HL-60/S4 (cell line): ENCODE data around the gene RLN2.
"Not testable (repeated sequence)": the region's sequence is repeated elsewhere in the genome, so short reads cannot be mapped to it uniquely, and the experiment has no call there.

Experiments used
- in situ Hi-C: fragments of 300-500 bp; cut with MboI; formaldehyde crosslinking; loops from 2 replicates; pipeline ENCODE4 v1.14.3; 2022; ENCODE audit warnings: low sequenced_read_pairs

The RLN2 gene

GRCh38 chr9:5303840-5304795 is at the start of gene RLN2:
TSS of gene RLN2 (minus strand) at chr9:5304716. CDS start at chr9:5304580, 136 bp downstream.
- in situ Hi-C loops = not testable (repeated sequence)

- in situ Hi-C loops = no loop called here
Observed at GRCh38 chr9:5354184-5354583, 49.7 kb upstream of the RLN2 start.

GRCh38 chr9:5352637-5353248 is 48.2 kb upstream of the RLN2 start:
- in situ Hi-C loops = no loop called here

- in situ Hi-C loops = not testable (repeated sequence)
Observed at GRCh38 chr9:5338992-5339981, 34.8 kb upstream of the RLN2 start, which contains the start of gene RLN1. TSS of gene RLN1 (minus strand) at chr9:5339876. CDS start at chr9:5339746, 130 bp downstream.

GRCh38 chr9:5336688-5337087 is 32.2 kb upstream of the RLN2 start:
- in situ Hi-C loops = no loop called here

- in situ Hi-C loops = not testable (repeated sequence)
Observed at GRCh38 chr9:5331276-5331675, 26.8 kb upstream of the RLN2 start.

- in situ Hi-C loops = no loop called here
Observed at GRCh38 chr9:5326893-5327548, 22.5 kb upstream of the RLN2 start.

GRCh38 chr9:5326187-5326586 is 21.7 kb upstream of the RLN2 start:
- in situ Hi-C loops = no loop called here

- in situ Hi-C loops = not testable (repeated sequence)
Observed at GRCh38 chr9:5321601-5322000, 17.1 kb upstream of the RLN2 start.

- in situ Hi-C loops = no loop called here
Observed at GRCh38 chr9:5321058-5321457, 16.5 kb upstream of the RLN2 start.

GRCh38 chr9:5316406-5316805 is 11.9 kb upstream of the RLN2 start:
- in situ Hi-C loops = not testable (repeated sequence)

- in situ Hi-C loops = no loop called here
Observed at GRCh38 chr9:5315187-5315923, 10.8 kb upstream of the RLN2 start.

- in situ Hi-C loops = no loop called here
Observed at GRCh38 chr9:5310851-5311250, 6.3 kb upstream of the RLN2 start.

- in situ Hi-C loops = no loop called here
Observed at GRCh38 chr9:5305741-5306140, 1.2 kb upstream of the RLN2 start.

- in situ Hi-C loops = no loop called here
Observed at GRCh38 chr9:5301544-5301943, 3.0 kb downstream of the RLN2 start.

GRCh38 chr9:5292141-5292540 is 12.4 kb downstream of the RLN2 start:
- in situ Hi-C loops = no loop called here

GRCh38 chr9:5288591-5288990 is 15.9 kb downstream of the RLN2 start:
- in situ Hi-C loops = no loop called here

- in situ Hi-C loops = no loop called here
Observed at GRCh38 chr9:5286262-5286661, 18.3 kb downstream of the RLN2 start.

- in situ Hi-C loops = no loop called here
Observed at GRCh38 chr9:5278486-5278885, 26.0 kb downstream of the RLN2 start.

- in situ Hi-C loops = no loop called here
Observed at GRCh38 chr9:5274770-5275169, 29.7 kb downstream of the RLN2 start.
